GM13976 (cell line): ENCODE results near the gene SAPCD1.

Experiments
- DNase-seq: peaks from one replicate; pipeline ENCODE4 v3.0.0; 2012; ENCODE audit warnings: low spot score
- CTCF ChIP-seq: IDR thresholded peaks from 2 replicates; pipeline ENCODE4 v1.5.1; 2012; ENCODE audit warnings: borderline replicate concordance, mild to moderate bottlenecking; ENCODE audit not compliant: insufficient read depth; ENCODE audit errors: extremely low read depth, missing control alignments, control extremely low read depth
- in situ Hi-C: fragments of 300-500 bp; cut with MboI; formaldehyde crosslinking; loops from one replicate; pipeline ENCODE4 v1.12.0; 2022; ENCODE audit warnings: low sequenced_read_pairs, mixed read lengths, inconsistent platforms; ENCODE audit not compliant: unreplicated experiment

The SAPCD1 gene

GRCh38 chr6:31725502-31726350 lies 36.7 kb upstream of the SAPCD1 start:
- in situ Hi-C loops, result no loop called here
- no peak for DNase-seq
- TF ChIP-seq CTCF, result no peak

DNA sequence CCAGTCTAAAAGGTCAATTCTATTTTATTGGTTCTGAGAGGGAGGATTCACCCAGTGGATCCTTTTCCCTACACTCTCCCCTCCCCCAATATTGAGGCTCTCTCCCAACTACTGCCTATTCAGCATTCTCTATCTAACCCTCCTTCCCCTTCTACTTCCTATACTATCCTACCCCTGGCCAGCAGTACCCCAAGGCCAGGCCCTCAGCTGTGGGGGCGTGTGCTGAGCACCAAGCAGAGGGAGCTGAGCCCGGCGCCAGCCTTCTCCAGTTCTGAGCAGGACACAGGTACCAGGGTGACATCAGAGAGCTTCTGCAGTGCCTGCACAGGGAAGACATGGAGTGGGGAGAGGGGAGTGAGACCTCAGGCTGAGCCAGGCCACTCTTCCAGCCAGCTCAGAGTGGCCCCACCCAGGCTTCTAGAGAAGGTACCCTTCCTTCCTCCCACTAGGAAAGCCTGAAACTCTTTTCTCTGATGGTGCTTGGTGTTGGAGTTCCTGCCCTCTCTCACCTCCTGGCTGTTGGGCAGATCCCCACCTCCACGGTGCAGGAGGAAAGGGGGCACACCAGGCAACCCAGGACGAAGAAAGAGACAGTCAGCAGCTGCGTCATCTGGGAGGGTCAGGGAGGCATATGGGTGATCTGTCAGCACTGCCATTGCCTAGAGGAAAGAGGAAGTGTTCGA lies 35.3 kb upstream of the SAPCD1 start:
- DNase-seq, result peak; percentile 84
- TF ChIP-seq CTCF, result no peak
- in situ Hi-C loops, result no loop called here

DNA sequence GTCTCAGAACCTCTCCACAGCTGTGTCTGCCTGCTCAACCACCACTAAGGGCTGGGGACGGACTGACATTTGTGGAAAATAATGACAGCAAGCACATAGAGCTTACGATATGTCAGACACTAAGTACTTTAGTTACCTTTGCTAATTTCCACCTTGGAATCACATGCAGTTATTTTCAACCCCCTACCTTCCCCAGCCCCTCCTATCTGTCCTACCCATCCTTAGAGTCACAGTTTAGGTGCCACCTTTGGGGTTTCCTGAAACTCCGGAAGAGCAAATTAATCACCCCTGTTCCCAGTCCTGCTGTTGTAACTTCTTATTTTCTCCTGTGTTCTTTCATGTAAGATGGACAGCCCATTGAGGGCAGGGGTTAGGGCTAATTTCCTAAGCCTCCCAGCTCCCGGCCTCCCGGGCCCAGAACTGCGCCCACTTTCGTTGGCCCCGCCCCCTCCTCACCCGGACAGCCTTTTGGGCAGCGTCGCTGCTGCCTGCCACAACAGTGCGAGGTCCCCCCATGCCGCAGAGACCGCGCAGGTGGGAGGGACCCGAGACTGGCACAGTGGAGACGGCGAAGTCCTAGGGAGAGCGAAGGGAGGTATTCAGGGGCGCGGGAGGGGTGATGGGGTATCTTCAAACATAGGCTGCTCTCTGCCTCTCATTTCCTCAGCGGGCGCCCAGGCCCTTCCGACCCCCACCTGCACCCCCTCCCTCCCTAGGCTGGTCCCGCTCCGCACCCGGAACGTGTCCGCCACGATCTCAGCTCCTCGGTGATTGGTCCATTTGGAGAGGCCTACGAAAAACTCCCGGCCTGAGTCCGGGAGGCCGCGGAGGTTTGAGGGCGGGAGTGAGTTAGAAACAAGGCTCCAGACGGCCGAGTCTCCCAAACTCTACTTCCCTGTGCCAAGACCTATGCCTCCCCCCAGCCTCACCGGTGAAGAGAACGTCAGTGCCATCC lies 34.5 kb upstream of the SAPCD1 start:
- no peak for DNase-seq
- in situ Hi-C loops, result no loop called here
- no peak for TF ChIP-seq CTCF

DNA sequence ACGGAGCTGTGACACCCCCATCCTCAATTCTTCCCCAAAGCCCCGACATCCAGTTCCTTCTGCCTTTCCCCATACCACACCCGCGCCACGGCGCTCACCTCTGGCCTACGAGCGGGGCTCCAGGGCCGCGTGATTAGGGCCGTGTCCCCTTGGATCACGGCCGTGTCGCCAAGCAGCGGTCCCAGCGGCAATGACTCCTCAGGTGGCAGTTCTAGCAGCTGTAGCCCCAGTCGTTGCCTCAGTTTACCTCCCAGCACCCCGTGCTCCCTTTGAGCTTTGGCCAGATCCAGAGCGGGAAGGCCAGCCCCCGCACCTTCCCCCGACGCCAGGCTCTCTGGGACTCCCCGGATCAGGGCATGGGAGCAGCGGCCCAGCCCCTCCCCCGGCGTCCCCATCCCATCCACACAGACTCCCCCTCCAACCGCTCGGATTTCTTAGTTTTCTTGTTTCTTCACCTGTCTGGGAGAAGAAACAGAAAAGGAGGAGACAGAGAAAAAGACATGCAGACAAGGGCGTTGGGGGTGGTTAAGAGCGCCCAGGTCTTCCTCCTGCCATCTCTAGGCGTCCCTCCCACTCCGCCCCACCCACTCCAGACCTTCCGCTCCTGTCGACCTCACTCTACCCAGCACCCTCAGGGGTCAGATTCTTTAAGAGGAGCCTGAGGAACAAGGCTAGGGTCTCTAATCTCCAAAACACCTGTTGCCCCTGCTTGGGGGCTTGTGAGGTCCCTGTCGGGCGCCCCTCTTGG lies 33.5 kb upstream of the SAPCD1 start, which contains the start of gene DDAH2:
DDAH2 (minus strand) TSS at position 533 of the 748 bp plus-strand sequence; CDS start at position 395, 138 bp downstream.
- DNase-seq, result no peak
- in situ Hi-C loops, result no loop called here
- no peak for TF ChIP-seq CTCF

DNA sequence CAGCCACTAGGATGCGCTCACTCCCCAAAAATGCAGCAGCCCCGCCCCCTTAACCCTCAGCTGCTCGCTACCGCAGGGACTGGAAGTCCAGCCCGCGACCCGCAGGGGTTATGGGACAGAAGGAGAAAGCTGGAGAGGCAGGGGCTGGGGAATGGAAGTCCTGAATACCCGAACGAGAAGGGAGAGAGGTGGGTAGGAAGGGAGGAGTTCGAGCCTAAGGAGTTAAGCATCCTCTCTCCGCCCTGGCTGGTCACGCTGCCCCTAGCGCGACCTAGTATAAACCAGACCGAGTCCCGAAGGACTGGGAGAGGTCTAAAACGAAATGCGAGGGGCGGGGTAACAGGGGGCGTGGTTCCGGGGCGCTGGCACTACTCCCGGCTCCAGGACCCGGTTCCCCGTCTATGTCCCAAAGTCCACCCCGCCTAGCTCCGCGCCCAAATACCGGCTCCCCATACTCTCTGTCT lies 32.9 kb upstream of the SAPCD1 start:
- DNase-seq, result peak; percentile 86
- in situ Hi-C loops, result no loop called here
- peak; percentile 86 for TF ChIP-seq CTCF

DNA sequence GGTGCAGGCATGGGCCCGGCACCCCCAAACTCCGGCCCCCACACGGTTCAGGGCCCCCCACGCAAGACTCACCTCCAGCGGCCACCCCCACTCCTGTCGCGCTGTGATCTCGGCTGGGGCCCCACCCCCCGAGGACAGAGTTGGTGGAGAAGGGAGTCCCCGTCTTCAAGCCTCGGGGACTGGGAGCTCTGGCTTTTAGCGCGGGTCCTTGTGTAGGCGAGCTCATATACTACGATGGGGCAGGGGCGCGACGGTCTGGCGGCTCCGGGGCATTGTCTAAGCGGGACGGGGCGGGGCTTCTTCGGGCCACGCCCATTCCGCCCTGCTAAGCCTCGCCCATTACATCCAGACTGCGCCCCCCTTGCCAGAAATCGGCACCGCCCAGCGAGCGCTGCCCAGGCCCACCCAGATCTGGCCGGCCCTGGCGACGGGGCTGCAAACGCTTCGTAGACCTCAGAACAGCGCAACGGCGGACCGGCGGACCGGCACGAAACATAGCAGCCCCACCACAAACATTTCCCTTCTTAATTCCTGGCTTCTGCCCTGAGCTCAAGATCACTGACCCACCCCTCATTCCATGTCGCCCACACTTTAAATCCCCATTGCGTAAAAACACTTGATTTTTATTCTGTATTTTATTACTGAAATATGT lies 32.4 kb upstream of the SAPCD1 start:
- in situ Hi-C loops, result no loop called here
- peak; percentile 12 for TF ChIP-seq CTCF
- peak; percentile 88 for DNase-seq
